Measurements from ENCODE around the gene FIZ1.
"Not testable (repeated sequence)": the region's sequence is repeated elsewhere in the genome, so short reads cannot be mapped to it uniquely, and the experiment has no call there.

FIZ1 gene

DNA sequence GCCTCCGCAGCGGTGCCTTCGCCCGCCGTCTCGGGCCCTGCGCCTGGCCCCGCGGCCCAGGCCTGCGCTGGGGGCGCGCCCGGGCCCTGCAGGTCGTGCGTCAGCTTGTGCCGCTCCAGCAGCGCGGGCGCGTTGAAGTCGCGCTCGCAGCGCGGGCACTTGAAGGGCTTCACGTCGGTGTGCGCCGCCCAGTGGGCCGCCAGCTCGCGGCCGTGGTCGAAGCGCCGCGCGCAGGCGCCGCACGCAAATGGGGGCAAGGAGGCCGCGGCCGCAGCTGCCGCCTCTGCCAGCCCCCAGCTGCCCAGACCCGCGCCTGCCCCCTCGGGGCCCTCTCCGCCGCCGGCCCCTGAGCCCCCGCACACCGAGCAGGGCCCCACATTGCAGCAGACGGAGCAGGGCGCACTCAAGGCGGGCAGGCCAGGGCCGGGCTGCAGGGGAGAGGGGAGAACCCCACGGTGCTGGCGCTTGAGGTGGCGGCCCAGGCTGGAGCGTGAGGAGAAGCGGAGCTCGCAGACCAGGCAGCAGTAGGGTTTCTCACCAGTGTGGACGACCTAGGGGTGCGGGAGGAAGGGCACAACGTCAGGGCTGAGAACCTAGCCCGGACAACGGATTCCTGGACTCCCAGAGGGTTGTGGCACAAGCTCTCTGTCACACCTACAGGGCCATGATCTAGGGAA, 6.1 kb downstream of the FIZ1 start:
- no peak for FAIRE-seq

DNA sequence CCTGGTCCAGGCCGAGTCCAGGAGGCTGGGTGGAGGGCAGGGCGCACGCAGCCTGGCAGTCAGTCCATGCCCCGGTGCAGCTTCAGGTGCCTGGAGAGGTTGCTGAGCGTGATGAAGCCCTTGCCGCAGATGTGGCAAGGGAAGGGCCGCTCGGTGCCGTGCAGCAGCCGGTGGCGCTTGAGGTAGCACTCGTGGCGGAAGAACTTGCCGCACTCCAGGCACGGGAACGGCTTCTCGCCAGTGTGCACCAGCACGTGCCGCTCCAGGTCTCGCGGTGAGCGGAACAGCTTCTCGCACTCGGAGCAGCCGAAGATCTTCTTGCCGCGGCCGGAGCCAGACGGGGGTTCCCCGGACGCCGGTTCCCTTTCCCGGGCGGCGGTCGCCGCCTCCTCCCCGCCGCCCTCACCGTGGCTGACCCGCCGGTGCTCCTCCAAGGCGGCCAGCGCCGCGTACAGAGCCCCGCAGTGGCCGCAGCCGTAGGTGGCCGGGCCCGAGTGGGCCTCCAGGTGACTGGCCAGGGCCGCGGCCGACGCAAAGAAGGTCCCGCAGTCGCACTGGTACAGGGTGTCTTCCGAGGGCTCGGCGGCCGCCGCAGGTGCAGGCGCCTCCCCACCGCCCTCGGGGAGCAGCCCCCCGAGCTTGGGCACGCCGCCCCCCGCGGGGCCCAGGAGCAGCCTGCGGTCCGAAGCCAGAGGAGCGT, 6.8 kb downstream of the FIZ1 start:
- FAIRE-seq, result no peak

DNA sequence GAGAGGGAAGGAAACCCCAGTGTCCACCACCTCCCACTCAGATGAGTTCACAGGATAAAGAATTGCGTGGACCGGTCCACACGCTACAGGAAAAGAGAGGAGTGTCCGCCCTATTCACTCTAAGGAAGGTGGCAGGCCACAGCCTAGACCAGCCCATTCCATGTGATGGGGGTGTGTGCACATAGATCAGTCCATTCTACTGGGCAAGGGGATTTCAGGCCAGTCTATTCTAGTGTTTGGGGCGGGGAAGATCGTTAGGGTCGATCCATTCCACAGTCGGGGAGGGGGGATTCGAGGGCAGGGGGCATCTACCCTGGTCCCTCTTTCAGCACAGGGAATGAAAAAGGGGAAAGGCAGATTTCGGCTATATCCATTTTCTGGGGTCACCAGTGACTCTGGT, 7.8 kb downstream of the FIZ1 start:
- no peak for FAIRE-seq

DNA sequence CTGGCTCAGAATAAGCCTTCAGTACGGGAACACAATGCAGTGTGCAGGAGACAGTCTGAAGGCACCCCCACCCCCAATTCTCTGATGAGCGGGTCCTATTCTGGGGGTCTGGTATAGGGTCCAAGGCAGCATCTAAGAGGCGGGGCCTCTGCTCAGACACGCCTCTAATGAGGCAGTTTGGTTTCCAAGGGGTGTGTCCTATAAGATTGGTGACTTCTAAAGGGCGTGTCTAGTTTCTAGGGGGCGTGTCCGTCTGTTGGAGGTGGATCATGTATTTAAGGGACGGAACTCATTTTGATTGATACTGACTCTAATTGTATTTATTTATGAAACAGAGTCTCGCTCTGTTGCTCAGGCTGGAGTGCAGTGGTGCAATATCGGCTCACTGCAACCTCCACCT, 8.7 kb downstream of the FIZ1 start:
- FAIRE-seq, result no peak

DNA sequence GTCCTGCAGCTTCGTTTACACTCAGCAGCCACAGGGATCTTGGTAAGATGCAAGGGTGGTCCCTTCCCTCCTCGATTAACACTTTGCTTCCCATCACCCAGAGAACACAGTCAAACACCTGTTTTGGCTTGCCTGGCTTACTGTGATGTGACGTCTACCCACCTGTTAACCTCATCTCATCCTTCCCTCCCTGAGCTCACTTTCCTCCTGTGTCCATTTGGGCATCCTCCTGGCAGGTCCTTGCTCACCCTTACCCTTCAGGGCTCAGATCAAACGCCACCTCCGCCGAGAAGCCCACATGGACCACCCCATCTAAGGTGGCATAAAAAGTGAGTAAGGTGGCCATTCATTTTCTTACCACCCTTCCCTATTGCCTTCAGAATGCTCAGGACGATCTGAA, 9.2 kb downstream of the FIZ1 start:
- no peak for FAIRE-seq

DNA sequence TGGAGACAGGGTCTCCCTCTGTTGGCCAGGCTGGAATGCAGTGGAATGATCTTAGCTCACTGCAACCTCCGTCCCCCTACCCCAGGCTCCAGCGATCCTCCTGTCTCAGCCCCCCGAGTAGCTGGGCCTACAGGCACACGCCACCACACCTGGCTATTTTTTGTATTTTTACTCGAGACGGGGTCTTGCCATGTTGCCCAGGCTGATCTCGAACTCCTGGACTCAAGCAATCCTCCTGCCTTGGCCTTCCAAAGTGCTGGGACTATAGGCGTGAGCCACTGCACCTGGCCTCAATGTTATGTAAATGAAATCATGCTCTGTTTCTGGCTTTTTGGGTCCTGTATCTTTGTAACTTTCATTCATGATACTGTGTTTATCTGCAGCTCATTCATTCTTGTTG, 10.6 kb downstream of the FIZ1 start:
- no peak for FAIRE-seq

DNA sequence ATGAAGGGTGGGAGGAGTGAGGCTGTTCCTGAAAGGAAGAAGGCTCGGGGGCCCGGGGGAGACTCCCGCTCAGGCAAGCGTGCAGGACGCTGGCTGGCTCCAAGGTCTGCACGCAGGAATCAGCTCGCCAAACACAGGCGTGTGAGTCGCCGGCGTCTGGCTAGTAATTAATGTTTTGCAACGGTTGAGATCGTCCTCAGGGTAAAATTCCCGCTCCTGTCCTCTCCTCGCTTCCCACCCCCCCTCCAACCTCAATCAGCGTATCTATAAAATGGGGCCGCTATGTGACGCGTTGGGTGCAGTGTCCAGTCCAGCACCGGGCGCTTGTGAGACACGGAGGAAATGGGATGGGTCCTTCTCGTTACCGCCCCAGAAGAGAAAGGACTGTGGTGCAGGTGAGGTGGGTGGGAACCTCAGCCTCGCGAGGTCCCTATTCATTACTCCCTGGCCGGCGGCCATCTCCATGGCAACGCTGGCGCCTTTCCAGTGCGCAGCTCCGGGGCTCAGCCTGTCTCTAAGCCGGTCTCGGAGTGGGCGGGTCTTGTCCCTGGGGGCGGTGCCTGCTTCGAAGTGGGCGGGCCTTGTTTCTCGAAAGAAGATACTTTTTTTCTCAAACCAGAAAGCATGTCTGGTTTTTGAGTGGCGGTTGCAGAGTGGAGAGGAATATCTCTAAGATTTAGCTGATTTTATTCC, 12.2 kb downstream of the FIZ1 start:
- peak; percentile 80 for FAIRE-seq

DNA sequence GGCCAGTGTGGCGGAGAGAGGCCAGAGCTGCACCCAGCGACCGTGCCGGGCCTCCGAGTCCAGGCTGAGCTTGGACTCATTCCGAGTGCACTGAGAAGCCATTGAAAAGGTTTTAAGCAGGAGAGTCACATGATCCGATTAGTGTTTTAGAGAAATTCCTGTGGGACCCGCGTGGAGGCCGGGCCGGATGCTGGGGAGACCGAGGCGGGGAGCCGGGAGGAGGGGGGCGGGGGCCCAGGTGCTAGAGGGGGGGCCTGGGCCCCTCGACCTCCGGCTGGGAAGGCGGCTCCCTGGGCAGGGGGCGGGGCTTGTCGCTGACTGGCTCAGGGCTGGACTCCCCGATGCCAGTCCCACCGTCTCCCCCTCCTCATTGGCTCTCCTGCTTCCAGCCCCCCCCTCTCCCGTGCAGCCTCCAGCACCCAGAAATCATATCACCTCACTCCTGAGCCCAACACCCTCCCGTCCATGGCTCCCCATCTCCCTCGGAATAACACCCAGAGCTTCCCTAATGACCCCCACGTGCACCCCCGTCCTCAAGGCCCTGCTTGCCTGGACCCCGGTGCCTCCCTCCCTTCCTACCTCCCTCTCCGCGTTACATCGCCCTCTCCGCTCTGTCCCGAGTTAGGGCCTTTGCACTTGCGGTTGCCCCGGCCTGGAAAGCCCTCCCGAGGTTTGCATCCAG, 13.5 kb downstream of the FIZ1 start:
- FAIRE-seq, result no peak

DNA sequence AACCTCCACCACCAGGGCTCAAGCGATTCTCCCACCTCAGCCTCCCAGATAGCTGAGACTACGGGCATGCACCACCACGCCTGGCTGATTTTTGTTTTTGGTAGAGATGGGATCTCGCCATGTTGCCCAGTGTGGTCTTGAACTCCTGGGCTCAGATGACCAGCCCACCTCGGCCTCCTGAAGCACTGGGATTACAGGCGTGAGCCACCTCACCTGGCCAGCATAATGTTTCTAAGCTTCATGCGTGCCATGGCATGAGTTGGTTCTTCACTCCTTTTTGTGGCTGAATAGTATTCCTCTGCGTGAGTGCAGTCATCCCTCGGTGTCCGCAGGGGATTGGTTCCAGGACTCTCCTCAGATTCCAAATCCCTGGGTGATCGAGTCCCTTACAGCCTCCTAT, 14.4 kb downstream of the FIZ1 start:
- FAIRE-seq, result no peak

DNA sequence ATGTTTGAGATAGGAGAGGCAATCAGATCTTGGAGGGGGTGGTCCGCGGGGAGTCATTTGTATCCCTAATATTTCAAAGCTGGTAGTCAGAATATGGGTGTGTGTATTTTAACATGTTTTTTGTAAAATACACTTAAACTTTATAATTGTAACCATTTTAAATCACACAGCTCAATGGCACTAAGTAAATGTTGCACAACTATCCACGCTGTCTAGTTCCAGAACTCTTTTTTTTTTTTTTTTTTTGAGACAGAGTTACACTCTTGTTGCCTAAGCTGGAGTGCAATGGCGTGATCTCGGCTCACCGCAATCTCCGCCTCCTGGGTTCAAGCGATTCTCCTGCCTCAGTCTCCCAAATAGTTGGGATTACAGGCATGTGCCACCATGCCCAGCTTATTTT, 15.4 kb downstream of the FIZ1 start:
- FAIRE-seq, result not testable (repeated sequence)

DNA sequence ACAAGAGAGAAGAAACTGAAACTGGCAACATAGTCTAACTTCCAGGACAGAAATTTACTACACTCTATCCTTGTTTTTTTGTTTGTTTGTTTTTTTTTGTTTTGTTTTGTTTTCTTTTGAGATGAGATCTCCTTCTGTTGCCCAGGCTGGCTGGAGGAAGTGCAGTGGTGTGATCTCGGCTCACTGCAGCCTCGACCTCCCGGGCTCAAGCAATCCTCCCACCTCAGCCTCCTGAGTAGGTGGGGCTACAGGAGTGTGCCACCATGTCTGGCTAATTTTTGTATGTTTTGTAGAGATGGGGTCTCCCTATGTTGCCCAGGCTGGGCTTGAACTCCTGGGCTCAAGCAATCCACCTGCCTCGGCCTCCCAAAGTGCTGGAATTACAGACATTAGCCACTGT, 17.0 kb downstream of the FIZ1 start:
- FAIRE-seq, result not testable (repeated sequence)

DNA sequence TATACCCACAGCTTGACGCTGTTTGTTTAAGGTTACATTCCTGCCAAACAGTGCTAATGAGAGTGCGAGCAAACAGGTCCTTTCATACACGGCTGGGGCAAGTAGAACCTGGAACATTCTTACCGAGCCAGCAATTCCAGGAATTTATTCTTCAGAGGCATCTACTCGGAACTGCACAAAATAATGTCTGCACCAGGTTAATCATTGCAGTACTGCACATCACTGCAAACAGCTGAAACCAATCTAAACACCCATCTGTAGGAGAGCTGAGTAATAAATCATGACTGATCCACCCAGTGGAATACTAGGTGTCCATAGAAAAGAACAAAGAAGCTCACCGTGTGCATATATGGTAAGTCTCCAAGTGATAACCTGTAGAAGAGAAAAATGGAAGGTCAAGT, 17.5 kb downstream of the FIZ1 start:
- no peak for FAIRE-seq

DNA sequence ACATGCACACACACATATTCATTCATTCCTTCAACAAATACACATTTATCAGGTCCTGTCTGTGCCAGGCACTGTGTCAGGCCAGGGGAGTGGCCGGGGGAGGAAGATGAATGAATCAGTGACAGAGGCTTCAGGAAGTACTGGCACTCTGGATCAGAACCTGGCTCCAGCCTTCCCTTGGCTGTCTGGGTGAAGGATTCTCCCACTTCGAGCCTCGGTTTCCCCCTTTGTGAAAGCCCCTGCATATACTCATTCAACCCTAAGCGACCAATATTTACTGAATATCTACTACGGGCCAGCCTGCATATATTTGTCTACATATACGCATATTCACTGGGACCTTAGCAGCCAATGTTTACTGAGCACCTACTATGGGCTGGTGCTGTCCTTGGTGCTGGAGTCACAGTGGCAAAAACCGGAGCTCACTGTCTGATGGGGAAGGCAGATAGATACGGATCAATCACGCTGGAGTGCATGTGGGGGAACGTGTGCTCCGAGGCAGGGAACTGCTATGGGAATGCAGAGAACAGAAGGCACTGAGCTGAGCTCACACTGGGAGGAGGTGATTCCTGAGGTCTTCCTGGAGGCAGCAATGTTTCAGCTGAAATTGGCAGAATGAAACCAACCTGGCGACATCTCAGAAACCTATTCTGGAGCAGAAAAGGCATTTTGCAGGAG, 18.0 kb downstream of the FIZ1 start:
- FAIRE-seq, result no peak

DNA sequence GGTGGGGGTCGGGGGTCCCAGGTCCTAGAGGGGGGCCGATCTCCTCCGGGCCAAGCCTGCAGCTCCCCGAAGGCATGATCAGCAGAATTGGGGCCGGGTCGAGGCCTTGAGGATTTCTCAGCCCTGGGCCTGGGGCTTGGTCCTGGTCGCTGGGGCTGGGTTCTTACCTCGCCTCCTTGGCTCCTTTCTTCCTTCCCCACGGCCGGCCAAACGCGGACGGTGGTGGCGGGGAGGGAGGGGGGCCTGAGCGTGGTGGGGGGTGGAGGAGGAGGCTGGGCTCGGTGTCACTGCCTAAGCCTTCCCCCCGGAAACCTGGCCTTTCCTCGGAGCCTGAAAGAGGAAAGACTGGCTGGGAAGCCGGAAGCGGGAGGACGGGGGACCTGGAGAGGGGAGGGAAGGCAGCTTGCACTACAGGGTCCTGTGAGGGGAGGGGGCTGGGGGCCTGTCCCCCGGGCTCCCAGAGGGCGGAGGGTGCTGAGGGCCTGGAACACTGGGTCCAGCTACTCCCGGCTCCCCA, 18.6 kb downstream of the FIZ1 start, which contains the start of gene ZNF579:
ZNF579 (minus strand) TSS at position 221 of the 517 bp plus-strand sequence. CDS start 1,209 bp downstream, outside the sequence.
- no peak for FAIRE-seq

DNA sequence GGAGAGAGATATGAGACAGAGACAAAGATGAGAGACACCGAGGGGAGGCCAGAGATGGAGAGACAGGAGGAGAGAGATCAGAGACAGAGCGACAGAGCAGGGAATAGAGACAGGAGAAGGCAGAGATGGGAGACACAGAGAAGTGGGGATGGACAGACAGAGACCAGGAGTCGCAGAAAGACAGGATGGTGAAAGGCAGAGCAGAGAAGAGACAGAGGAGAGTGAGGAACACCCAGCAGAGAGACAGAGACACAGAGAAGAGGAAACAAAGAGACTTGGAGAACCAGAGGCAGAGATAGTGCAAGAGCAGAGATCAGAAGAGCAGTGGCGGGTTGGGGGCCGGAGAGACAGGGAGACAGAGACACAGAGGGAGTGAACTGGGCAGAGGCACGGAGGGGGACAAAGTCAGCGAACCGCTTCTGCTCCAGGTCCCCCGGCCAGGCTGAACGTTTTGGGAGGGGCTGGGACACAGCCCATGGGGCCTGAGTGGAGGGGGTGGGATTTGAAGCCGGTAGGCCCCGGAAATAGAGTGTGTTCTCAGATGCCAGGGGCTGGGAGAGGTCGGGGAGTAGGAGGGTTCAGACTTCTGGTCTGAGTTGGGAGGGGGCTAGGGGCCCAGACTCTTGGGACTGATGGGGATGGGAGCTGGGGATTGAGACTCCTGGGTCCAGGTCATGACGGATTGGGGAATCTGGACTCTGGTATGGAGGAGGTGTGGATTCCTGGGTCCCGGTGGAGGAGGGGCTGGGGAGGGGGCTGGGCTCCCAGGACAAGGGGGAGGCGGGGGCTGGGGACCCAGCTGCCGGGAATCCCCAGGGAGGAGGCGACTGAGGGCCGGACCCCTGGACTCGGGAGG, 19.3 kb downstream of the FIZ1 start:
- no peak for FAIRE-seq

DNA sequence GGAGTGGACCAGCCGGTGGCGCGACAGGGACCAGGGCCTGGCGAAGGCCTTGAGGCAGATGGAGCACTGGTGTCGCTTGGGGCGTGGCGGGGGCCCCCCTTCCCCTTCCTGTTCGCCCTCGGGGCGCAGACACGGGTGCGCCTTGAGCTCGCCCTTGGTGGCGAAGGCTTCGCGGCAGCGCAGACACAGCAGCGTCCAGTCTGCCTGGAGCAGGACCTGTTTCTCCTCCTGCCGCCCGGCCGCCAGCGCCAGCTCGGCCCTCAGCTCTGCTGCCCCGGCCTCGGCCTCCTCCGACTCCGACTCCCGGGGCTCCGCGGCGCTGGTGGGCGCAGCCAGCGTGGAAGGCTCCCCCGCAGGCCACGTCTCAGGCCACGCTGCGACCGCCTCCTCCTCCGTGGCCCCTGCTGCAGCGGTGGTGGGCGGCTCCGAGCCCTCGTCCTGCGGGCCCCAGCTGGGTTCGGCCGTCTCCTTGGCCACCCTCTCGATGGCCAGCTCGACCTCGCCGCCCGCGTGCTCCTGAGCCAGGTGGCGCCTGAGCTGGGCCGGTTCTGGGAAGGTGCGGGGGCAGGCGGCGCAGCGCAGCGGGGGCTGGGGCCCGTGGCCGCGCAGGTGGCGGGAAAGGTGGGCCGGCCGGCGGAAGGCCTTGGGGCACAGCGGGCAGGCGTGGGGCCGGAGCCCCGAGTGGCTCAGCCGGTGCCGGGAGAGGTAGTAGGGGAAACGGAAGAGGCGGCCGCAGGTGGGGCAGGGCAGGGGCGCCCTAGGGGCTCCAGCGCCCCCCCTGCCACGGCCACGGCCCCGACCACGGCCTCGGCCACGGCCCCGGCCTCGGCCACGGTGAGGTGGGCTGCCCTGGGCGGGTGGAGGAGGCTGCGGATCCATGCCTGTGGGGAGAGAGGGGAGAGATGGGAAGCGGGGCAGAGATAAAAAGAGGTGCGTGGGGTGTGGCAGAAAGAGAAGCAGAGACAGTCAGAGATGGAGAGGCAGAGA, 20.3 kb downstream of the FIZ1 start:
- FAIRE-seq, result no peak

DNA sequence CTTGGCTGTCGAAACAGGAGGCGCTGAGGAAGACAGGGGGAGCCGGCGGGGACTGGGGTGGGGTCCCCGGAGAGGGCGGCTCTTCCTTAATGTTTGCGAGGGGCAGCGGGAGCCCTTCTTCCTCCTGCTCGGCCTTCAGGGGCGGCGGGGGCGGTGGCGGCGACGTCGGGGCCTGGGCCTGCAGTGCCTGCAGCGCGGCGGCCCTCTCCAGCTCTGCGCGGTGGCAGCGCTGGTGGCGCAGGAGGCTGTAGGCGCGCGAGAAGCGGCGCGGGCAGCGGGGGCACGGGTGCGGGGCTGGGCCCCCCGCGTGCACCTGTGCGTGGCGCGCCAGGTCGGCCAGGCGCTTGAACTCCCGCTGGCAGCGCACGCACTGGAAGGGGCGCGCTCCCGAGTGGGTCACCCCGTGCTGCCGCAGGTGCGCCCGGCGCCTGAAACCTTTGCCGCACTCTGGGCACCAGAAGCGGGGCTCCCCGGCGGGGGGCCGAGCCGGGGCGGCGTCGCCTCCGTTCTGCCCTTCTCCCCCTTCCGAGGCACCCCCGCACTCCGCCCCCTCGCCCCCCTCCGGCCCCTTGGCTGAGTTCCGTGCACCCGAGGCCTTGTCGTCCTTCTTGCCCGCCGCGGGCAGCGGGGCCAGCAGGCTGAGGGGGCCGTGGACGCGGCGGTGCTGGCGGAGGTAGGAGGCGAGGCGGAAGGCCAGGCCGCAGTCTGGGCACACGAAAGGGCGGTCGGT, 21.1 kb downstream of the FIZ1 start:
- no peak for FAIRE-seq

DNA sequence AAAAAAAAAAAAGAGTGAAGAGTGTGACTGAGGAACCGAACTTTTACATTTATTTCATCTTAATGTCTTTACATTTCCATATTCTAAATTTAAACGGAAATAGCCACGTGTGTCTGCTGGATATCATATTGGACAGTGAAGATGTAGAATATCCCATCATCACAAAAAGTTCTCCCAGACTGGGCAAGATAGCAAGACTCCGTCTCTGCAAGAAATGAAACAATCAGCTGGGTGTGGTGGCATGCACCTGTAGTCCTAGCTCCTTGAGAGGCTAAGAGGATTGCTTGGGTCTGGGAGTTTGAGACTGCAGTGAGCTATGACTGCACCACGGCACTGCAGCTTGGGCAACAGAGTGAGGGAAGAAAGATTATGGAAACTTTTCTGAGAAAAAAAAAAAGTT, 22.6 kb downstream of the FIZ1 start:
- no peak for FAIRE-seq

DNA sequence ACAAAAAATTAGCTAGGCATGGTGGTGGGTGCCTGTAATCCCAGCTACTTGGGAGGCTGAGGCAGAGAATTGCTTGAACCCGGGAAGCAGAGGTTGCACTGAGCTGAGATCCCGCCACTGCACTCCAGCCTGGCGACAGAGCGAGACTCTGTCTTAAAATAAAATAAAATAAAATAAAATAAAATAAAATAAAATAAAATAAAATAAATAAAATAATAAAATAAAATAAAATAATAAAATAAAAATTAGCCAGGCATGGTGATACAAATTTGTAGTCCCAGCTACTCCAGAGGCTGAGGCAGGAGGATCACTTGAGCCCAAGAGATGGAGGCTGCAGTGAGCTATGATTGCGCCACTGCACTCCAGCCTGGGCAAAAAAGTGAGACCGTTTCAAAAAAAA, 25.4 kb downstream of the FIZ1 start:
- not testable (repeated sequence) for FAIRE-seq

DNA sequence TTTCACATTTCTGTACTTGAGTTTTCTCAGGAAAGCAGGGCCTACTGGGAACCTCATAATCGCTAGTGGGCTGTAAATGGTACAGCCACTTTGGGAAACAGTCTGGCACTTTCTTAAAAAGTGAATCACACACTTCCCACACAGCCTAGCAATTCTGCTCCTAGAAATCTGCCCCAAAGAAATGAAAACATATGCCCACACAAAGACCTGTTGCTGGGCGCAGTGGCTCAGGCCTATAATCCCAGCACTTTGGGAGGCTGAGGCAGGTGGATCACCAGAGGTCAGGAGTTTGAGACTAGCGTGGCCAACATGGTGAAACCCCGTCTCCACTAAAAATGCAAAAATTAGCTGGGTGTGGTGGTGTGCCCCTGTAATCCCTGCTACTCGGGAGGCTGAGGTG, 29.8 kb downstream of the FIZ1 start:
- FAIRE-seq, result not testable (repeated sequence)
